ENCODE measurements around the gene SUPT3H.

DNA sequence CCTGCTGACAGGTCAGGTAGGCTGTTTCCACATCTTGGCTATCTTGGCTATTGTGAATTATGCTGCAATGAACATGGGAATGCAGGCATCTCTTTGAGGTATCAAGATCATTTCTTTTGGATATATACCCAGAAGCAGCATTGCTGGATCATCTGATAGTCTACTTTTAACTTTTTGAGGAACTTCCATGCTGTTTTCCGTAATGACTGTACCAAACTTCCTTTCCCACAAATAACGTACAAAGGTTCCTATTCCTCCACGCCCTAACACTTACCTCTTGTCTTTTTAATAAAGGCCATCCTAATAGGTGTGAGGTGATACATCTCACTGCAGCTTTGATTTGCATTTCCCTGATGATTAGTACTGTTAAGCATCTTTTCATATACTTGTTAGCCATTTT lies 388.3 kb downstream of the SUPT3H start:
- TF ChIP-seq RAD21 (IDR thresholded peaks at IDR 0.05; ENCODE audit: low read depth), result no peak
- TF ChIP-seq, protein P1, sequence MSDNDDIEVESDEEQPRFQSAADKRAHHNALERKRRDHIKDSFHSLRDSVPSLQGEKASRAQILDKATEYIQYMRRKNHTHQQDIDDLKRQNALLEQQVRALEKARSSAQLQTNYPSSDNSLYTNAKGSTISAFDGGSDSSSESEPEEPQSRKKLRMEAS (IDR thresholded peaks at IDR 0.05), result no peak
- no peak for TF ChIP-seq TEAD4 (IDR thresholded peaks at IDR 0.05)
- no peak for TF ChIP-seq REST (IDR thresholded peaks at IDR 0.05; ENCODE audit: low read depth)
- TF ChIP-seq TAF1 (IDR thresholded peaks at IDR 0.05; ENCODE audit: low read depth), result no peak
- no peak for TF ChIP-seq EP300 (IDR thresholded peaks at IDR 0.05; ENCODE audit: borderline replicate concordance)
- TF ChIP-seq TCF12 (IDR thresholded peaks at IDR 0.05; ENCODE audit: low read depth), result no peak
- no peak for TF ChIP-seq CREB1 (IDR thresholded peaks at IDR 0.05; ENCODE audit: low read depth)
- no peak for TF ChIP-seq YY1 (IDR thresholded peaks at IDR 0.05; ENCODE audit: low read depth)
- no peak for TF ChIP-seq CEBPB (IDR thresholded peaks at IDR 0.05)
